Endothelial cell of umbilical vein (primary cell): Measurements from ENCODE around the gene KATNB1. TPM values are rescaled to one million over a fixed set of nuclear protein-coding genes. Genes with fewer than 3 reads are reported as not detected.

Source experiments
- BruUV-seq: library from RNA; stranded (reverse); fragments of 400-500 nt; replicated peaks from 2 replicates; lab custom pipeline; 2021; lab: Mats Ljungman, UMichigan
- CTCF ChIA-PET: fragments of 300-600, 350-600 bp; sonication (Branson Sonifier 250); formaldehyde crosslinking; loops from one replicate; lab custom pipeline; 2021; ENCODE audit warnings: antibody characterized with exemption, inconsistent platforms; lab: Charles Lee
- POLR2A ChIA-PET: fragments of 300-600, 350-600 bp; sonication (Branson Sonifier 250); formaldehyde crosslinking; loops from one replicate; lab custom pipeline; 2021; ENCODE audit warnings: antibody characterized with exemption, inconsistent platforms; lab: Charles Lee
- DNase-seq: peaks from one replicate; pipeline ENCODE4 v3.0.0-alpha.2; 2011; ENCODE audit warnings: low read depth, low spot score
- FAIRE-seq: peaks from 2 replicates; lab custom pipeline; 2011; peaks lifted over from hg19 to GRCh38; lab: Jason Lieb, UNC
- H2AFZ ChIP-seq: 2 replicates; pipeline ENCODE4 v1.6.0; 2012; ENCODE audit warnings: low read depth, low read length, control low read depth, inconsistent platforms
- H3K27ac ChIP-seq: 2 replicates; pipeline ENCODE4 v1.5.1; 2011; ENCODE audit warnings: low read depth, mild to moderate bottlenecking, control low read depth, low read length, moderate library complexity; ENCODE audit not compliant: insufficient read depth
- H3K27me3 ChIP-seq, 2 experiments: 2 replicates each; pipeline versions ENCODE4 v1.6.0 to v1.6.1; 2011; ENCODE audit warnings: low read length in 2 of 2, mixed read lengths in 1 of 2; ENCODE audit not compliant: control insufficient read depth in 2 of 2, insufficient read depth in 2 of 2
- H3K36me3 ChIP-seq, 2 experiments: 2 replicates in 1 of 2; 3 replicates in 1 of 2; pipeline ENCODE4 v1.5.1; 2011; ENCODE audit warnings: low read length in 2 of 2, mild to moderate bottlenecking in 1 of 2, moderate library complexity in 1 of 2; ENCODE audit not compliant: control insufficient read depth in 2 of 2, insufficient read depth in 2 of 2; ENCODE audit errors: extremely low read depth in 1 of 2
- H3K4me1 ChIP-seq: 3 replicates; pipeline ENCODE4 v1.5.1; 2011; ENCODE audit warnings: mild to moderate bottlenecking, low read length; ENCODE audit not compliant: control insufficient read depth, insufficient read depth; ENCODE audit errors: extremely low read depth
- H3K4me2 ChIP-seq: 2 replicates; pipeline ENCODE4 v1.6.1; 2011; ENCODE audit warnings: low read length, control low read depth, mixed read lengths; ENCODE audit not compliant: insufficient read depth
- H3K4me3 ChIP-seq, 3 experiments: fragments of 200-600 bp in 1 of 3; sonication (generic), shearing (Covaris generic) in 1 of 3; replicated peaks in 1 of 3; 2 replicates each; pipeline ENCODE4 v1.5.1; 2011 to 2016; ENCODE audit warnings: control low read depth in 3 of 3, low read length in 3 of 3, mild to moderate bottlenecking in 2 of 3, inconsistent platforms in 1 of 3, low read depth in 1 of 3, moderate library complexity in 1 of 3; ENCODE audit not compliant: insufficient read depth in 1 of 3
- H3K79me2 ChIP-seq: 2 replicates; pipeline ENCODE4 v1.6.0; 2012; ENCODE audit warnings: low read length, inconsistent platforms; ENCODE audit not compliant: control insufficient read depth, insufficient read depth
- H3K9ac ChIP-seq: replicated peaks from 2 replicates; pipeline ENCODE3; 2011; ENCODE audit warnings: low read length, control low read depth; ENCODE audit not compliant: insufficient read depth; ENCODE audit errors: extremely low read depth
- H3K9me1 ChIP-seq: replicated peaks from 3 replicates; pipeline ENCODE4 v1.6.0; 2011; ENCODE audit warnings: mild to moderate bottlenecking, low read length; ENCODE audit not compliant: control insufficient read depth, insufficient read depth; ENCODE audit errors: extremely low read depth
- H3K9me3 ChIP-seq: replicated peaks from 2 replicates; pipeline ENCODE4 v1.5.1; 2012; ENCODE audit warnings: low read length, inconsistent platforms; ENCODE audit not compliant: control insufficient read depth, insufficient read depth
- H4K20me1 ChIP-seq: replicated peaks from 2 replicates; pipeline ENCODE3; 2011; ENCODE audit warnings: mild to moderate bottlenecking, low read length; ENCODE audit not compliant: control insufficient read depth, insufficient read depth; ENCODE audit errors: extremely low read depth
- CTCF ChIP-seq, 2 donors: IDR thresholded peaks; 1 replicate in 1 of 2; 2 replicates in 1 of 2; pipeline ENCODE4 v1.5.1; 2011; ENCODE audit warnings: low read length in 2 of 2, mild to moderate bottlenecking in 2 of 2, moderate library complexity in 2 of 2, control low read depth in 1 of 2, inconsistent platforms in 1 of 2, low read depth in 1 of 2; ENCODE audit not compliant: insufficient read depth in 1 of 2; ENCODE audit errors: extremely low read depth in 1 of 2
- EZH2 ChIP-seq: IDR thresholded peaks from 2 replicates; pipeline ENCODE4 v1.6.1; 2012; ENCODE audit warnings: borderline replicate concordance, low read depth, mild to moderate bottlenecking, moderate library complexity, low read length, inconsistent platforms; ENCODE audit not compliant: severe bottlenecking
- JUN ChIP-seq: IDR thresholded peaks from 2 replicates; pipeline ENCODE4 v1.6.1; 2011; ENCODE audit warnings: borderline replicate concordance, low read depth; ENCODE audit not compliant: insufficient read length, insufficient read depth
- MAX ChIP-seq: IDR thresholded peaks from 2 replicates; pipeline ENCODE4 v1.6.1; 2011; ENCODE audit not compliant: insufficient read depth, insufficient read length
- POLR2A ChIP-seq: IDR thresholded peaks from 2 replicates; pipeline ENCODE4 v1.6.1; 2012; ENCODE audit warnings: low read depth, mild to moderate bottlenecking, control low read depth, low read length
- POLR2AphosphoS5 ChIP-seq: IDR thresholded peaks from 2 replicates; pipeline ENCODE4 v1.6.1; 2012; ENCODE audit warnings: low read depth, mild to moderate bottlenecking, control low read depth, low read length, moderate library complexity; ENCODE audit not compliant: insufficient read depth
- dilution Hi-C: fragments of 300-500 bp; cut with MboI; formaldehyde crosslinking; loops from one replicate; pipeline ENCODE4 v1.15.0; 2019; ENCODE audit warnings: low sequenced_read_pairs; ENCODE audit not compliant: extremely low pct_ligation_motif_present
- intact Hi-C: fragments of 100-400 bp; cut with micrococcal nuclease; formaldehyde crosslinking; loops from one replicate; pipeline ENCODE4 v1.10.0; 2022
- polyA plus RNA-seq, 4 experiments: library from polyadenylated mRNA; depleted of rRNA in 3 of 4; stranded (reverse) in 3 of 4; unstranded in 1 of 4; fragments of >200 nt; gene quantifications; 2 replicates each; pipeline versions ENCODE4 v1.2.1 to v1.2.3, GENCODE V29; 2011 to 2012; ENCODE audit warnings: missing spikeins in 1 of 4
- total RNA-seq: library from RNA; stranded (reverse); gene quantifications from 2 replicates; pipeline ENCODE4 v1.2.3, GENCODE V29; 2021

KATNB1 gene
- total and polyA plus RNA-seq, 2 donors (not counting 3 experiments of a cell fraction or from before 2014, with no cell fraction given): 25.9 to 35.9 TPM

- FAIRE-seq: no peak
- intact Hi-C loops: loop anchor here (1.0 kb wide), 1 partner anchor 36 kb away; no protein-coding TSS in a partner anchor
- no TSS peak for BruUV-seq
These were observed 28.4 kb downstream of the KATNB1 start for GRCh38 chr16:57764006-57764340.

More at GRCh38 chr16:57764006-57764340, 28.4 kb downstream of the KATNB1 start:
- no peak overlapping the region for H3K9ac ChIP-seq
- no peak for TF ChIP-seq JUN
- TF ChIP-seq MAX: no peak
- no peak for TF ChIP-seq POLR2AphosphoS5
- no peak for TF ChIP-seq EZH2
- TF ChIP-seq POLR2A: no peak
- no peak for TF ChIP-seq CTCF (IDR thresholded peaks at IDR 0.05; ENCODE audit: extremely low read depth in 1 of 2, insufficient read depth in 1 of 2, low read depth in 1 of 2, low read length in 2 of 2)
- no peaks in the 10 kb centered on the region for H3K9me1 ChIP-seq
- H2AFZ ChIP-seq: no peak overlapping the region
- no peak for DNase-seq
- no peaks in the 10 kb centered on the region for H3K9me3 ChIP-seq
- no peaks in the 10 kb centered on the region for H4K20me1 ChIP-seq
- H3K79me2 ChIP-seq: no peaks in the 10 kb centered on the region
- CTCF ChIA-PET: interaction anchor here (0.5 to 1.4 kb wide), 8 partner anchors 10 to 188 kb away, joined by 3 to 7 read pairs (median 4); no protein-coding TSS in a partner anchor
- no peak overlapping the region for H3K4me3 ChIP-seq
- H3K27me3 ChIP-seq: no peaks in the 10 kb centered on the region
- POLR2A ChIA-PET: interaction anchor here (0.6 to 0.9 kb wide), 2 partner anchors 205 to 365 kb away, joined by 3 to 9 read pairs; partner anchors contain the start of gene CFAP20
- H3K4me1 ChIP-seq: peaks cover 4% of the 10 kb centered on the region
- H3K4me2 ChIP-seq: no peak overlapping the region
- dilution Hi-C loops: no loop called here
- no peak overlapping the region for H3K27ac ChIP-seq
- H3K36me3 ChIP-seq: peaks cover 0 to 29% of the 10 kb centered on the region in 2 experiments
